Esophagus mucosa (tissue), 1 donor: ENCODE measurements around the gene FOXC1. TPM values are rescaled to one million over a fixed set of nuclear protein-coding genes. Genes with fewer than 3 reads are reported as not detected.
A peak's percentile ranks its signal among the peaks of the same experiment; 100 is the strongest.

Experiments used
- ATAC-seq: fragments of 200-7000 bp; cut with Tn5 transposase; one replicate; pipeline ENCODE4 v1.9.1; 2020
- total RNA-seq: library from RNA; stranded (reverse); gene quantifications from one replicate; pipeline ENCODE4 v1.2.4, GENCODE V29; 2023
- donor health status: DM: yes; HTN: yes; CAD: no.

The FOXC1 gene
- total RNA-seq, 1 donor from 2014 or later = 6.5 TPM

GRCh38 chr6:1624058-1624850, 14.5 kb downstream of the FOXC1 start:
- ATAC-seq = peak; percentile 20

GRCh38 chr6:1624851-1625781, 15.4 kb downstream of the FOXC1 start:
- ATAC-seq = peak; percentile 52

DNA sequence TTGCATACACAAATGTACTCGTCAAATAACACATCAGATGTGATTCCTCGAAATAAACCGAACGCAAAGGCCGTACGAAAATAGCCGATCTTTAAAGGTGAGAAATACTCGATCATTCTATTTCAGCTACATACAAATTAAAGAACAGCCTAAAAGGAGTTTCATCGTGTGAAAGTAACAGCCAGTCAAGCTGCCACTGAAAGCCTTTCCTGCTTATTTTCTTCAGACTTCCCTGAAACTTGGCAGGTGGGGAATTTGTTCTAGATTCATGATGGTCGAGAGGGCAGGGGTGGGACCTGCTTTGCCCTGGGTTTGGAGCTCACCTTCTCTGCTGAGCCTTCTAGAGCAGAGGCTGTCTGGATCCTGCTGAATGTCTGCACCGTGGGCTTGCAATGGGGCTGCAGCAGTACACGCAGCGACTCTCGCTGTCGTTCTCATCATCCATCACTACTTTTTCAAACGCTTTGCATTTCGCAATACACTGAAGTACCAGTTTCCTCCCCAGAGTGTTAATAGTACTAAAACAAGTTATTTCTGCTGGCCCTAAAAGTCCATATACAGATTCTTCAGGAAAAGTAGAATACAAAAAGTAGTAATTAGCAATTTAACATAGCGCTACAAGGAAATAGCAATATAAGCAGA, 16.2 kb downstream of the FOXC1 start:
- no peak for ATAC-seq

DNA sequence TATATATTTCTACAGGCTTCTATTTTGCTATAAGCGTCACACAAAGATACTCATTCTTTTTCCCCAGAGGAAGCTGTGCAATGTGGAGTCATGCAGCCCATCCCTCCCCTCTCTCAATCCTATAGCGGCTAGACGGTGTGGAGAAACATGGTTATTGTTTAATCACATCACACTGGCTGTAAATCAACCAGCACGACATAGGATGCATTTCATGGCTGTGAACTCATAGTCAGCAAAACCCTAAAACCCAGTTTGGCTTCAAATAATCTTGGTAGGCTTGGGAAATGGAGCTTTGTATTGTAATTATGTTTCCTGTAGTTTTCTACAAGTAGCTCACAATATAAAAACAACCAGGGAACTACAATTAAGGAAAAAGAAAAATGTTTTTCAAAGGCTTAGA, 16.8 kb downstream of the FOXC1 start:
- ATAC-seq = no peak

DNA sequence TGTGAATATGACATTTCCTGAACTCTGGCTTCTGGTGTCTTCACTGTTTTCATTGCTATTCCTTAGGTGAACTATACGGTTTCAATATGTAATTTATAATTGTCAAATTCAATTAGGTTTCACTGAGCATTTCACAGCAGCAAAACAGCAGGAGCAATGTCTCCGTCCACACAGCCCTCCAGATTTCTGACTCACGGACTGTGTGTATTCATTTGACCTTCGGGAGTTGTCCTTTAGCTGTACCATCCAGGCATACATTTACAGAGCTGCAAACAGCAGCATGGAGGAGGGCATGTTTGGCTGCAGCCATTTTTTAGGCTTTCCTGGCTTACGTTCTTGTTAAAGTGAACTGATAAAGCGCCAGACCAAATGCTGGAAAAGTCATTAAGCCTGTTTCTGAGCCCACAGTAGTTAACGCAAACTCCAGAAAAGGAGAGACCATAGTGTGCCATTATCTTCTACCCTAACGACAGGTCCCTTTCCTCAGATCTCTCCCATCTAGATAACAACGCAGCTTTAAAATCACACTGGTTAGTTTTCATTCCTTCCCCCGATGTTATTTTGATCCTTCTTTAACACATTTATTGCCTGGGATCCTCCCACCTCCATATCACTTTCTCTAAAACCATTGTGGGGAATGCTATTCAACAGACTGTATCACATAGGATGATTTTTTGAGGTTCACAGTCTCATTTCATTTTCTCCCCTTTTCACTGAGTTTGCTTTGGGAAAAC, 18.3 kb downstream of the FOXC1 start:
- no peak for ATAC-seq

- no peak for ATAC-seq
Observed at GRCh38 chr6:1629316-1629715, 19.6 kb downstream of the FOXC1 start.

GRCh38 chr6:1630212-1630770, 20.6 kb downstream of the FOXC1 start:
- ATAC-seq = peak; percentile 75

DNA sequence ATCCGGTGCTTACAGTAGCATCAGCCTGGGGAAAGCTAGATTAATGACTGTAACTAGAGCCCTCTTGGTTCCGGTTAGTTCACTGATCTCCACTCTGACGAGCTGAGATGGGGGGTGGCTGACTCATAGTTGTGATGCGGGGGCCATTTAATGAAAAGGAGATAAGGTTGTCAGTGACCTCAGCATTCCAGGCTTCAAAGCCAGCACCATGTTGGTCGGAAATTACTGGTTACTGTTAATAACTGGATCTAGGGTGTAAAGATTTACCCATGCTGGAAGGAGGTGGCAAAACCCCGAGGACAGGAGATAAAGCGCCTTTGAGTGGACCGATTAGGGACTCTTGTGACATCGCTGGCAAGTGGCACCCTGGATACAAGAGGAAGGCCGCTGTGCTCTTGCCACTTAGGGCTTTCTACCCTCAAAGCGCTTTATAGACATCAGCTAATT, 21.1 kb downstream of the FOXC1 start:
- no peak for ATAC-seq

GRCh38 chr6:1631251-1631650, 21.5 kb downstream of the FOXC1 start:
- ATAC-seq = no peak

DNA sequence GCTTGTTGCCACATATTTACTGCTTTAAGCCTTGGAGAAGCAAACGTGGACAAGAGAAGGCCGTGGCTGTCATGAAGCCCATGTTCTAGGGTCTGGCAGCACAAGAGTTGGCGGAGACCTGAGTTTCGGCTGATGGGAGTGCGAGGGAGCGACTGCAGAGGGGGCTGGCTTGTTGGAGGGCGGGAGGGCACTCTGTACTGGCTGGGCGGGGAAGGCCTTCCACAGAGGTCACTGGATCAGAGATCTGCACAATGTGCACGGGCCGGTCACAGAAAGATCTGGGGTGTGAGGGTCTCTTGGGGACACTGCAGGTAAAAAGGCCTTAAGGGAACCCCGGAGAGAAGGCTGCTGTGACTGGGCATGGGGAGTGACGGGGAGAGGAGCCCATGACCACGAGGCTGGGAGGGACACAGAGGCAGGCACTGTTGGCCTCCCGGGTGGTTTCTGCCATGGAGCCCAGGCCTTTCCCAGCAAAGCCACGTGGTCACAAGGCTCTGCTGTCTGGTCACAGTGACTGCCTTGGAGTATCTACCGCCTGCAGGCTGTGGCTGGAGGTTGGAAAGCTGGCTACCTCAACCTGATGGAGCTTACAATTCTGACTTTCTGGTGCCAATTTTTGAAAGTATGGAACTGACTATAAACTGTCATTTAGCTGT, 23.8 kb downstream of the FOXC1 start:
- ATAC-seq = no peak

GRCh38 chr6:1634081-1634480, 24.4 kb downstream of the FOXC1 start:
- no peak for ATAC-seq

- no peak for ATAC-seq
Observed at GRCh38 chr6:1635305-1636010, 25.7 kb downstream of the FOXC1 start.

DNA sequence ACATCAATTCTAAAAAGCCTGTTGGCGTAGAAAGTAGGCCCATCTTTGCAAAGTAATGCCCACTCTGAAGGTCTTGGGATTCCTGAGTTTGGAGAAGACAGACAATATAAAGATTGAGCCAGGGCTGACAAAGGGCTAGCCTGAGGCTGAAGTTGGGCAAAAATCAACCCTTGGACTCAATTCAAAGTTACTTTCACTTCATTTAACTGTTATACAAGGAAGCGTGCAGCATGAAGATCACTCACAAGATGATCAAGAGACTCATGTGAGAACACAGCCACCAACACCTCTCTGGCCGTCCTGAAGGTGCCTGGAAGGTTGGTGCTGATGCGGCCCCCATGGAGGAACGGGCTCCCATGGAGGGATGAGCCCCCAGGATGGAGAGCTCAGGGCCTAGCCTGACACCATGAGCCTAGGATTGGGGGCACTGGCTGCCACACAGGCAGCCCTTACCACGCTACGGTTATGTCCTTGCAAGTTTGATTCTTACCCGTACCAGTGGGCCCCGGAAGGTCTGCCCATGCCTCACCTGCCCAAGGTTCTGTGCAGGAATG, 26.6 kb downstream of the FOXC1 start:
- no peak for ATAC-seq

- peak; percentile 53 for ATAC-seq
Observed at GRCh38 chr6:1636971-1637871, 27.5 kb downstream of the FOXC1 start.

GRCh38 chr6:1639430-1639829, 29.7 kb downstream of the FOXC1 start:
- no peak for ATAC-seq

DNA sequence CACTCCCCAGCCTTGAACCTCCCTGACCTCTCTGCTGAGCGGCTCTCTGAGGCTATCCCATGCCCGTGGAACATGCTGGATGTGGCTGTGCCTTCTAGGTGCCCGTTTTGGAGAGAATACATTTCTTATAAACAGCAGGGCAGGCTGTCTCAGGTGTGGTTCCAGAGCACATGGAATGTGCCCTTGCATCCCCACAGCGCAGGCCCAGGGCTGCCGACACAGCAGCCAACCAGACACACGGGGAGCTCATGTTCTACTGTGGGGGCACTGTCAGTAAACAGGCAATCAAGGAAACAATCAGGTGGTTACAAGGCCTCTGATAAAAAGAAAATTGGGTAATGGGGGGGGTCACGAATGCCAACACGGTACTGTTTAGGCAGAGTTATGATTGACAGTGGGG, 30.8 kb downstream of the FOXC1 start:
- ATAC-seq = no peak

GRCh38 chr6:1641343-1641885, 31.7 kb downstream of the FOXC1 start:
- peak; percentile 90 for ATAC-seq

GRCh38 chr6:1643111-1643510, 33.4 kb downstream of the FOXC1 start:
- ATAC-seq = no peak

DNA sequence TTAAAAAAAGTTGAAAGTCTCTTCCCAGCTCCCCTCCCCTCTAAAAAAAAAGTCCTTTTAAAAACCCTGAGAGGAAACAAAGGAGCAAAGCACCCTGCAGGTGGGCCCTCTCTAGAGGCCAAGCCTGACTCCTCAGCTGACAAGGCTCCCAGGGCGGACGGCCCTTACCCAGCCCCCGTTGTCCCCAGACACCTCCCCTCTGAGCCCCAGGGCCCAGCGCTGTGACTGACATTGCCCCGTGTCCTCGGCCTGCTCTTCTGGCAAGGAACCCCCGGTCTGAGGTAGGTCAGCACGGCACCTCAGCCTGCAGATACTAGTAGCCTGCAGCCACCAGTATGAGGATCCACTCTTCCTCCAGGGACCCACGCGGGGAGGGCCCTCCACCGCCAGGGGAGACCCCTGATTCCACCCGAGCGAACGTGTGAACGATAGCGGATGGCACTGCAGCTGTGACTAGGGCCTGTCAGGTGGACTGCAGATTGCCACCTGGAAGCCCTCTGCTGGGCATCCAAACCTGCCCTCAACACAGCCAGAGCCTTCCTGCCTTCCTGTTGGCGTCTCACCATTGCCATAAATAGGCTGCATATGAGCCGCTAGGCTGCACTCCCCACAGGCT, 34.2 kb downstream of the FOXC1 start:
- no peak for ATAC-seq
